HepG2 (cell line): Measurements from ENCODE around the gene DEFB108B. TPM values are rescaled to one million over a fixed set of nuclear protein-coding genes. Genes with fewer than 3 reads are reported as not detected.
"Not testable (repeated sequence)": the region's sequence is repeated elsewhere in the genome, so short reads cannot be mapped to it uniquely, and the experiment has no call there.

Source experiments
- ATAC-seq: fragments of 200-7000 bp; cut with Tn5 transposase; 3 replicates; pipeline ENCODE4 v1.9.1; 2020; ENCODE audit warnings: mild to moderate bottlenecking, moderate library complexity
- BruUV-seq: library from RNA; stranded (reverse); fragments of 400-500 nt; replicated peaks from 2 replicates; lab custom pipeline; 2021; lab: Mats Ljungman, UMichigan
- CTCF ChIA-PET: fragments of 300-600 bp; formaldehyde crosslinking; extraction: SDS; loops from one replicate; lab custom pipeline; 2021; ENCODE audit warnings: low total read pairs, inconsistent platforms, low intra/inter-chr PET ratio; lab: Yijun Ruan, JAX
- POLR2A ChIA-PET: fragments of 350-600 bp; sonication (Branson Sonifier 250); formaldehyde crosslinking; loops from one replicate; lab custom pipeline; 2020; ENCODE audit warnings: antibody characterized with exemption, inconsistent platforms; lab: Yijun Ruan, JAX
- DNase-seq: peaks from one replicate; pipeline ENCODE4 v3.0.0-alpha.2; 2015; ENCODE audit warnings: low spot score
- FAIRE-seq: peaks from 3 replicates; lab custom pipeline; 2011; peaks lifted over from hg19 to GRCh38; lab: Jason Lieb, UNC
- H2AFZ ChIP-seq: one replicate; pipeline ENCODE4 v1.6.1; 2011; ENCODE audit warnings: low read length, inconsistent platforms
- H3K27ac ChIP-seq: fragments of 300-600 bp; 3 replicates; pipeline ENCODE4 v1.8.0; 2011; ENCODE audit warnings: mixed run types, mild to moderate bottlenecking, mixed read lengths, low read length, inconsistent platforms; ENCODE audit not compliant: insufficient read depth; ENCODE audit errors: extremely low read length
- H3K27me3 ChIP-seq, 2 experiments: fragments of 200-600 bp in 1 of 2; 2 replicates in 1 of 2; 3 replicates in 1 of 2; pipeline versions ENCODE4 v1.6.0 to v1.8.0; 2011; ENCODE audit warnings: low read length in 2 of 2, mild to moderate bottlenecking in 2 of 2, moderate library complexity in 2 of 2, inconsistent platforms in 1 of 2; ENCODE audit not compliant: insufficient read depth in 2 of 2, control insufficient read depth in 1 of 2
- H3K36me3 ChIP-seq, 2 experiments: fragments of 200-600 bp in 1 of 2; replicated peaks in 1 of 2; 2 replicates in 1 of 2; 3 replicates in 1 of 2; pipeline versions ENCODE4 v1.5.1 to v1.8.0; 2011; ENCODE audit warnings: low read length in 2 of 2, inconsistent platforms in 1 of 2; ENCODE audit not compliant: insufficient read depth in 2 of 2, control insufficient read depth in 1 of 2
- H3K4me1 ChIP-seq: 2 replicates; pipeline ENCODE4 v1.5.1; 2012; ENCODE audit warnings: low read length, inconsistent platforms; ENCODE audit not compliant: insufficient read depth
- H3K4me2 ChIP-seq: 2 replicates; pipeline ENCODE4 v1.6.0; 2011; ENCODE audit warnings: low read depth, low read length, inconsistent platforms
- H3K4me3 ChIP-seq, 3 experiments: fragments of 200-600 bp in 1 of 3; sonication (generic), shearing (Covaris generic) in 1 of 3; replicated peaks in 1 of 3; 2 replicates each; pipeline ENCODE4 v1.5.1; 2011 to 2016; ENCODE audit warnings: low read length in 3 of 3, inconsistent platforms in 2 of 3, low read depth in 2 of 3, mild to moderate bottlenecking in 2 of 3, control low read depth in 1 of 3, mixed read lengths in 1 of 3; ENCODE audit not compliant: insufficient read depth in 1 of 3
- H3K79me2 ChIP-seq: one replicate; pipeline ENCODE4 v1.6.1; 2011; ENCODE audit warnings: low read length, inconsistent platforms; ENCODE audit not compliant: insufficient read depth
- H3K9ac ChIP-seq: 2 replicates; pipeline ENCODE4 v1.6.0; 2011; ENCODE audit warnings: mild to moderate bottlenecking, low read depth, low read length, inconsistent platforms; ENCODE audit not compliant: insufficient read depth
- H3K9me3 ChIP-seq: 2 replicates; pipeline ENCODE4 v1.5.1; 2012; ENCODE audit warnings: mild to moderate bottlenecking, low read length
- H4K20me1 ChIP-seq: 2 replicates; pipeline ENCODE4 v1.6.0; 2011; ENCODE audit warnings: inconsistent platforms, mild to moderate bottlenecking, low read length, moderate library complexity; ENCODE audit not compliant: insufficient read depth
- WGBS: methylation state at CpG from one replicate; pipeline ENCODE4 v1.1.6; 2017; ENCODE audit warnings: low lambda C conversion rate; 5-methylcytosine and 5-hydroxymethylcytosine counted together
- in situ Hi-C: cut with HindIII; loops from 2 replicates; pipeline ENCODE4 v1.10.0; 2017; ENCODE audit warnings: low pct_unique_long_range_greater_than_20kb; ENCODE audit not compliant: extremely low pct_ligation_motif_present
- intact Hi-C: fragments of 100-400 bp; cut with micrococcal nuclease; formaldehyde crosslinking; loops from one replicate; pipeline ENCODE4 v1.10.0; 2022; ENCODE audit not compliant: unreplicated experiment
- polyA plus RNA-seq, 8 experiments: library from polyadenylated mRNA; depleted of rRNA in 3 of 8; stranded (reverse) in 7 of 8; unstranded in 1 of 8; fragments of >200 nt; fragmentation: Illumina TruSeq in 4 of 8; extraction: Trizol in 4 of 8; gene quantifications; 2 replicates each; pipeline versions ENCODE4 v1.2.1 to v1.2.3, GENCODE V29; 2011 to 2016; ENCODE audit warnings: low read depth in 4 of 8, missing spikeins in 1 of 8, mixed read lengths in 1 of 8; ENCODE audit not compliant: insufficient read depth in 1 of 8
- small RNA-seq, 3 experiments: library from RNA; depleted of rRNA; stranded (forward); fragments of <200 nt; gene quantifications; one replicate each; pipeline ENCODE3, GENCODE V24; 2012; ENCODE audit warnings: low read depth in 2 of 3, low replicate concordance in 1 of 3; ENCODE audit not compliant: insufficient read length in 3 of 3, insufficient read depth in 2 of 3
- total RNA-seq, 5 experiments: library from RNA; depleted of rRNA; stranded (reverse); fragments of >200 nt; fragmentation: Illumina TruSeq; extraction: Trizol; gene quantifications; 2 replicates each; pipeline ENCODE4 v1.2.3, GENCODE V29; 2016; ENCODE audit warnings: low read depth in 1 of 5

DEFB108B gene
- total and polyA plus RNA-seq, 2 of the 13 experiments (the other 11 are each of a cell fraction or from before 2014, with no cell fraction given) = not detected

DNA sequence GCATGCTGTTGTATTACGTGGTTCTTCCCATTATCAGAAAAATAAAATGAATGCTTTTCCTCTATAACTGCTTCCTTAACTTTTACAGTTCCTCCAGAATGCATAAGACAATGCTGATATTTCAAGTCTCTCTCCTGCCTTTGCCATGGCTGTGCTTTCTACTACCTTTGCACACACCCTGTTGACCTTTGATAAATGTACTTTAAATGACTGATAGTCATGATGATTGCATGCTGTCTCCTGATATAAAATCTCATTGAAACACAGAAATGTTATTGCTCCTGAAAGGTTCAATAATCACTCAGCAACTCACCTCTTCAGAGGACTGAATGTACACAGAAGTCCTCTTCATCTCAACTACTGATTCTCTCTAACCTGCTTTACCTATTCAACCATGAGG is 45.1 kb downstream of the DEFB108B start, which contains the start of gene DEFB131B:
Gene DEFB131B, plus strand, starts transcription at position 395 of the 400 bp plus-strand sequence. Its CDS starts 0 bp downstream, at position 395.
- WGBS = 98% methylated on average over 1 of the region's 1 CpG

DNA sequence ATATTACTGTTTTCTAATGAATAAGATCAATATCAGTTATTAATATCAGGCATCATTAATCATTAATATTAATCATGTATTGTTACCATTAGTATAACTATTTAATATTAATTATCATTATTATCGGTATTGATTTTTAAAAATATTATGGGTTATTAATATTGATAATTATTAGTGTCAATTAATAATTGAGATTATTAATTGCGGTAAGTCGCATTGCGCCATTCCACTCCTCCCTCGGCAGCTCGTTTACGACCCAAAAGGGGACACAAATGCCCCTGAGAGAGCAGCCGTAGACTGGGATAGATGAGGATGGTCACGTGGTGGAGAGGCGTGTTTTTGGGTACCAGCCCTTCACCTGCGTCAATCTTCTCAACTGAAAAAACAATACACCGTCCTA is 52.8 kb downstream of the DEFB108B start:
- H3K4me3 ChIP-seq, H3K4me2 ChIP-seq, BruUV-seq, H3K9me3 ChIP-seq, FAIRE-seq, H2AFZ ChIP-seq, H3K27ac ChIP-seq, H3K79me2 ChIP-seq, H4K20me1 ChIP-seq, ATAC-seq, H3K36me3 ChIP-seq, in situ Hi-C loops, DNase-seq, H3K9ac ChIP-seq, intact Hi-C loops, H3K27me3 ChIP-seq, CTCF ChIA-PET, POLR2A ChIA-PET: not testable (repeated sequence)
- peaks cover 31% of the 10 kb centered on the region for H3K4me1 ChIP-seq
- 99% methylated on average over 12 of the region's 12 CpGs for WGBS

More for the DNA sequence above, 45.1 kb downstream of the DEFB108B start, which contains the start of gene DEFB131B:
- H3K79me2 ChIP-seq, DNase-seq, H3K27me3 ChIP-seq, in situ Hi-C loops, H3K27ac ChIP-seq, H4K20me1 ChIP-seq, H3K36me3 ChIP-seq, ATAC-seq, H2AFZ ChIP-seq, BruUV-seq, POLR2A ChIA-PET, H3K9me3 ChIP-seq, FAIRE-seq, H3K4me1 ChIP-seq, H3K4me2 ChIP-seq, H3K9ac ChIP-seq, intact Hi-C loops, H3K4me3 ChIP-seq, CTCF ChIA-PET: not testable (repeated sequence)

Small RNA genes within 50 kb of the gene (small RNA-seq; reads per million reads assigned to genes)
- 0 reads per million in 3 experiments for gene RNA5SP342

Other genes with a start within 250 kb of the DEFB108B start
- gene DEFB131B, start 45.3 kb downstream of the DEFB108B start, total RNA-seq (2016; rRNA removed; fragmentation: Illumina TruSeq; extraction: Trizol) = not detected in 2 replicates
- gene DEFB131B, start 45.3 kb downstream of the DEFB108B start, polyA plus RNA-seq (2011; rRNA removed) = not detected in 2 replicates
- 6.3 and 7.5 TPM in 2 replicates for gene XNDC1N, start 95.4 kb downstream of the DEFB108B start, total RNA-seq (2016; rRNA removed; fragmentation: Illumina TruSeq; extraction: Trizol)
- 2.7 and 3.4 TPM in 2 replicates for gene XNDC1N, start 95.4 kb downstream of the DEFB108B start, polyA plus RNA-seq (2011; rRNA removed)
- gene RNF121, start 95.8 kb downstream of the DEFB108B start, total RNA-seq (2016; rRNA removed; fragmentation: Illumina TruSeq; extraction: Trizol) = 18.9 and 28.6 TPM in 2 replicates
- gene RNF121, start 95.8 kb downstream of the DEFB108B start, polyA plus RNA-seq (2011; rRNA removed) = 41.9 and 44.3 TPM in 2 replicates
- gene IL18BP, start 165.7 kb downstream of the DEFB108B start, total RNA-seq (2016; rRNA removed; fragmentation: Illumina TruSeq; extraction: Trizol) = 1.0 and 4.1 TPM in 2 replicates
- 12.6 and 12.8 TPM in 2 replicates for gene IL18BP, start 165.7 kb downstream of the DEFB108B start, polyA plus RNA-seq (2011; rRNA removed)
- 60.2 and 67.7 TPM in 2 replicates for gene NUMA1, start 247.3 kb downstream of the DEFB108B start, total RNA-seq (2016; rRNA removed; fragmentation: Illumina TruSeq; extraction: Trizol)
- gene NUMA1, start 247.3 kb downstream of the DEFB108B start, polyA plus RNA-seq (2011; rRNA removed) = 57.3 and 65.8 TPM in 2 replicates
- 6.0 and 6.4 TPM in 2 replicates for gene LRRC51, start 247.7 kb downstream of the DEFB108B start, total RNA-seq (2016; rRNA removed; fragmentation: Illumina TruSeq; extraction: Trizol)
- gene LRRC51, start 247.7 kb downstream of the DEFB108B start, polyA plus RNA-seq (2011; rRNA removed) = 3.4 and 5.3 TPM in 2 replicates